HEK293T (cell line): ENCODE measurements around the gene SULT1A3.
"Not testable (repeated sequence)": the region's sequence is repeated elsewhere in the genome, so short reads cannot be mapped to it uniquely, and the experiment has no call there.

Source experiments
- BHLHE40 ChIP-seq: fragments of 450-650 bp; IDR thresholded peaks from 2 replicates; pipeline ENCODE4 v1.6.1; 2016; ENCODE audit warnings: mild to moderate bottlenecking, moderate library complexity, borderline replicate concordance
- FOXK2 ChIP-seq: fragments of 450-650 bp; IDR thresholded peaks from 2 replicates; pipeline ENCODE4 v1.6.1; 2016; ENCODE audit warnings: mild to moderate bottlenecking
- FOXM1 ChIP-seq: fragments of 450-650 bp; IDR thresholded peaks from 2 replicates; pipeline ENCODE4 v1.6.1; 2017; ENCODE audit warnings: mild to moderate bottlenecking, borderline replicate concordance
- HDGF ChIP-seq: fragments of 450-650 bp; IDR thresholded peaks from 2 replicates; pipeline ENCODE4 v1.6.1; 2017; ENCODE audit warnings: antibody characterized with exemption, borderline replicate concordance
- L3MBTL2 ChIP-seq: fragments of 450-650 bp; conservative IDR thresholded peaks from 2 replicates; pipeline ENCODE4 v1.6.1; 2016; ENCODE audit warnings: mild to moderate bottlenecking
- SUZ12 ChIP-seq: fragments of 450-650 bp; IDR thresholded peaks from 2 replicates; pipeline ENCODE4 v1.6.1; 2016; ENCODE audit warnings: mild to moderate bottlenecking
- TARDBP ChIP-seq: fragments of 450-650 bp; IDR thresholded peaks from 2 replicates; pipeline ENCODE4 v1.6.1; 2016
- ZNF384 ChIP-seq: fragments of 450-650 bp; IDR thresholded peaks from 2 replicates; pipeline ENCODE4 v1.6.1; 2016

DNA sequence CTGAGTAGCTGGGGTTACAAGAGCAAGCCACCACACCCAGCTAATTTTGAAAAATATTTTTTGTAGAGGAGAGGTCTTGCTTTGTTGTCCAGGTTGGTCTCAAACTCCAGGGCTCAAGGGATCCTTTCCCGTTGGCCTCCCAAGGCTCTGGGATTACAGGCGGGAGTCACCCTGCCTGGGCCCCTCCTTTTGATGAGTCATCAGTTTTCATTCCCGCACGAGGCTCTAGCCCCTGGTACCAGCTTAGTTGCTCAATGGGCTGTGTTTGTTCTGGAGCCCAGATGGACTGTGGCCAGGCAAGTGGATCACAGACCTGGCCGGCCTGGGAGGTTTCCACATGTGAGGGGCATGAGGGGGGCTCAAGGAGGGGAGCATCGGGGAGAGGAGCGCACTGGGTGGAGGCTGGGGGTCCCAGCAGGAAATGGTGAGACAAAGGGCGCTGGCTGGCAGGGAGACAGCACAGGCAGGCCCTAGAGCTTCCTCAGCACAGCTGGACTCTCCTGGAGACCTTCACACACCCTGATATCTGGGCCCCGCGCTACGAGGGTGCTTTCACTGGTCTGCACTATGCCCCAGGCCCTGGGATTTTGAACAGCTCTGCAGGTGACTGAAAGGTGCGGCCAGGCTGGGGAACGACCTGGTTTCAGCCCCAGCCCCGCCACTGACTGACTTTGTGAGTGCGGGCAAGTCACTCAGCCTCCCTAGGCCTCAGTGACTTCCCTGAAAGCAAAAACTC lies 721 bp downstream of the SULT1A3 start:
- TF ChIP-seq FOXK2, SUZ12, HDGF, TARDBP, ZNF384, FOXM1, BHLHE40, L3MBTL2: not testable (repeated sequence)
